ENCODE data around the gene PRKCSH. TPM values are rescaled to one million over a fixed set of nuclear protein-coding genes. Genes with fewer than 3 reads are reported as not detected.

Gene PRKCSH
- total RNA-seq, 4 donors from 2014 or later = 64.1 to 107 (median 99.1) TPM

DNA sequence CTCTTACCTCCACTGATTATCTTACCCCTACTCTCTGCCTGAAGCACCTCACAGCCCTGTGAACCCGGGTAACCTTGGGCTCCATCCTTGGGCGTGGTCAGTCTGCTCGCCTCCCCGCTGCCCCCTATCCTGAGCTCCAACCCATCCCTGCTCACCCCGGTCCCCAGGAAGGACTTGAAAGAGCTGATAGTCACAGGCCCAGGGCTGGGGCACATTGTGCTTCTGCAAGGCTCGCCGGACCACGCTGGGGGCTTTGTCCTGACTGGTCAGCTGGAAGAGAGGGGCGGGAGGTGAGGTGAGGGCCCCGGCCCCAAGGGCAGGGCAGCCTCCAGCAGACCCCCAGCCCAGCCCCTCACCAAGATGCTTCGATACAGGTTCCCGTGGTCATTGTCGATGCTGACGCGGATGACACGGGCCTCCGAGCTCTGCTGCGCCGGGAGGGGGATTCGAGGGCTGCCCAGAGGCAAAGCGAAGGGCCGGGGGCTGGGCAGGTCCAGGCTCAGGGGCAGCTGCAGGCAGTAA lies 38.3 kb upstream of the PRKCSH start:
- Histone ChIP-seq H3K27me3 (no peaks in the 10 kb centered on the region), H3K4me1 (no peaks in the 10 kb centered on the region), H3K4me3 (no peak overlapping the region), H3K9me3 (no peaks in the 10 kb centered on the region), H3K36me3 (no peaks in the 10 kb centered on the region), H3K27ac (no peak overlapping the region)
- TF ChIP-seq POLR2A (IDR thresholded peaks at IDR 0.05) = no peak
- TF ChIP-seq, protein P1, sequence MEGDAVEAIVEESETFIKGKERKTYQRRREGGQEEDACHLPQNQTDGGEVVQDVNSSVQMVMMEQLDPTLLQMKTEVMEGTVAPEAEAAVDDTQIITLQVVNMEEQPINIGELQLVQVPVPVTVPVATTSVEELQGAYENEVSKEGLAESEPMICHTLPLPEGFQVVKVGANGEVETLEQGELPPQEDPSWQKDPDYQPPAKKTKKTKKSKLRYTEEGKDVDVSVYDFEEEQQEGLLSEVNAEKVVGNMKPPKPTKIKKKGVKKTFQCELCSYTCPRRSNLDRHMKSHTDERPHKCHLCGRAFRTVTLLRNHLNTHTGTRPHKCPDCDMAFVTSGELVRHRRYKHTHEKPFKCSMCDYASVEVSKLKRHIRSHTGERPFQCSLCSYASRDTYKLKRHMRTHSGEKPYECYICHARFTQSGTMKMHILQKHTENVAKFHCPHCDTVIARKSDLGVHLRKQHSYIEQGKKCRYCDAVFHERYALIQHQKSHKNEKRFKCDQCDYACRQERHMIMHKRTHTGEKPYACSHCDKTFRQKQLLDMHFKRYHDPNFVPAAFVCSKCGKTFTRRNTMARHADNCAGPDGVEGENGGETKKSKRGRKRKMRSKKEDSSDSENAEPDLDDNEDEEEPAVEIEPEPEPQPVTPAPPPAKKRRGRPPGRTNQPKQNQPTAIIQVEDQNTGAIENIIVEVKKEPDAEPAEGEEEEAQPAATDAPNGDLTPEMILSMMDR (IDR thresholded peaks at IDR 0.05) = no peak
- DNase-seq = no peak
- 84 to 85% methylated on average over 3 to 13 of the region's 22 CpGs for WGBS, 2 donors
- intact Hi-C loops (cut with DNase I) = no loop called here

DNA sequence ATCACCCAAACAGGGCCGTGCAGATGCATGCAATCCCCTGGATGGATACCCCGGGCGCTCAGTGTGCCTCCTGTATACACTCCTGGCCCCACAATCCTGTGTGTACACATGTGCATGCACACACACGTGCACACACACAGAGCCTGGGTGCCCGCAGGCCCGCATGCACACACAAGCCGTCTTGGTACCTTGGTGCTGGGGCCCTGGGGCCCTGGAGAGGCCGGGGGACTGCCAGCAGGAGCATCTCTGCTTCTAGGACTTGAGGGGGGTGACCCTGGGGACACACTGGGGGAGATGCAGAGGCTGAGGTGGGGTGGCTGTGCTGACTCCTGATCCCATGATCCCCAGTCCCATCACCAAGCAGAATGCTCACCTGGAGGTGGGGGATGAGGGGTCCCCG lies 35.8 kb upstream of the PRKCSH start:
- Histone ChIP-seq H3K4me1 (no peaks in the 10 kb centered on the region), H3K27me3 (no peaks in the 10 kb centered on the region), H3K36me3 (no peaks in the 10 kb centered on the region), H3K9me3 (no peaks in the 10 kb centered on the region), H3K4me3 (no peak overlapping the region), H3K27ac (no peak overlapping the region)
- DNase-seq = no peak
- TF ChIP-seq, protein P1 (IDR thresholded peaks at IDR 0.05) = no peak
- no peak for TF ChIP-seq POLR2A (IDR thresholded peaks at IDR 0.05)
- WGBS, 2 donors = 80 to 90% methylated on average over 4 to 5 of the region's 9 CpGs
- intact Hi-C loops (cut with DNase I) = no loop called here

GRCh38 chr19:11400798-11401197 lies 34.6 kb upstream of the PRKCSH start:
- H3K27ac ChIP-seq = no peak overlapping the region
- intact Hi-C loops (cut with DNase I) = no loop called here

DNA sequence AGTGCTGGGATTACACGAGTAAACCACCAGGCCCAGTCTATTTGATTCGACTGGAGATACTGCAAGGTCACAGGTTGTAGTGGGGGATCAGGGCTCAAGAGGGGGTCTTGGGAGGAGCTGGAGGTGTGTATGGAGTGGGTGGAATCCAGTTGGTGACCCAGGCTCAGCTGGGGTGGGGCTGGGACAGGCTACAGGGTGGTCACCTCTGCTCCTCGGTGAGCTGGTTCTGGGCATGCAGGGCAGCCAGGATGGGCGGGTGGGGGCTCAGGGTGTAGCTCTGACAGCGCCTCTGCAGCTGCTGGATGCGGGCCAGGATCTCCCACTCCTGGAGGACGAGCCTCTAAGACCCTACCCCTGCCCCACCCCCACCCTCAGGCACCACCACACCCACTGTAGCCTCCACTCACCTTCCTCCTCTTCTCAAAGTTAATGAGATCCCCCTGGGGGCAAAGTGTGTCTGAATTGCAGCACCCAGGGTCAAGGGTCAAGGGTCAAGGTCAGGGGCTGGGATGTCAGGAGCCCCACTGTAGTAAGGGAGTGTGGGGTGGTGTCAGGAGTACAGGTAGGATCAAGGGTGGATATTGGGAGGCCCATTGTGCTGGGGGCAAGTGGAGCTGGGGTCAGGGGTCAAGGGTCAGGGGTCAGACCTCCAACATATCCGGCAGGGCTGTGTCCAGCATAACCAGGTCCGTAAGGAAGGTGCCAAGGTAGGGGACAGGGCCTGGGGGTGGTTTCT lies 33.5 kb upstream of the PRKCSH start:
- TF ChIP-seq, protein P1 (IDR thresholded peaks at IDR 0.05) = no peak
- TF ChIP-seq POLR2A (IDR thresholded peaks at IDR 0.05) = no peak

More at GRCh38 chr19:11400798-11401197, 34.6 kb upstream of the PRKCSH start:
- TF ChIP-seq, protein P1 (IDR thresholded peaks at IDR 0.05) = no peak
- no peak for TF ChIP-seq POLR2A (IDR thresholded peaks at IDR 0.05)
- no peak for DNase-seq
- Histone ChIP-seq H3K4me1 (no peaks in the 10 kb centered on the region), H3K27me3 (no peaks in the 10 kb centered on the region), H3K9me3 (no peaks in the 10 kb centered on the region), H3K4me3 (no peak overlapping the region), H3K36me3 (no peaks in the 10 kb centered on the region)
- WGBS, 2 donors = 67 to 82% methylated on average over 1 of the region's 1 CpG

GRCh38 chr19:11404588-11405222 lies 30.7 kb upstream of the PRKCSH start:
- Histone ChIP-seq H3K4me1 (peaks cover 0 to 6% (median 0%) of the 10 kb centered on the region in 3 donors), H3K4me3 (no peak overlapping the region), H3K9me3 (no peaks in the 10 kb centered on the region), H3K27me3 (peaks cover 0 to 25% (median 0%) of the 10 kb centered on the region in 4 donors), H3K36me3 (no peaks in the 10 kb centered on the region), H3K27ac (no peak overlapping the region)
- no peak for DNase-seq
- 56 to 73% methylated on average over 9 of the region's 9 CpGs for WGBS, 2 donors
- TF ChIP-seq POLR2A (IDR thresholded peaks at IDR 0.05) = no peak
- TF ChIP-seq, protein P1 (IDR thresholded peaks at IDR 0.05) = no peak
- intact Hi-C loops (cut with DNase I) = no loop called here

More for the DNA sequence above, 33.5 kb upstream of the PRKCSH start:
- no peak for DNase-seq
- peaks cover 0 to 6% (median 0%) of the 10 kb centered on the region in 3 donors for H3K4me1 ChIP-seq
- intact Hi-C loops (cut with DNase I) = no loop called here
- H3K27ac ChIP-seq = no peak overlapping the region
- no peaks in the 10 kb centered on the region for H3K9me3 ChIP-seq
- H3K27me3 ChIP-seq = peaks cover 0 to 11% (median 0%) of the 10 kb centered on the region in 4 donors
- no peak overlapping the region for H3K4me3 ChIP-seq
- WGBS, 2 donors = 87 to 93% methylated on average over 4 of the region's 9 CpGs
- H3K36me3 ChIP-seq = no peaks in the 10 kb centered on the region

Measured in esophagus squamous epithelium (tissue), 5 donors.